ENCODE measurements around the gene SLC7A6OS.

Gene SLC7A6OS

DNA sequence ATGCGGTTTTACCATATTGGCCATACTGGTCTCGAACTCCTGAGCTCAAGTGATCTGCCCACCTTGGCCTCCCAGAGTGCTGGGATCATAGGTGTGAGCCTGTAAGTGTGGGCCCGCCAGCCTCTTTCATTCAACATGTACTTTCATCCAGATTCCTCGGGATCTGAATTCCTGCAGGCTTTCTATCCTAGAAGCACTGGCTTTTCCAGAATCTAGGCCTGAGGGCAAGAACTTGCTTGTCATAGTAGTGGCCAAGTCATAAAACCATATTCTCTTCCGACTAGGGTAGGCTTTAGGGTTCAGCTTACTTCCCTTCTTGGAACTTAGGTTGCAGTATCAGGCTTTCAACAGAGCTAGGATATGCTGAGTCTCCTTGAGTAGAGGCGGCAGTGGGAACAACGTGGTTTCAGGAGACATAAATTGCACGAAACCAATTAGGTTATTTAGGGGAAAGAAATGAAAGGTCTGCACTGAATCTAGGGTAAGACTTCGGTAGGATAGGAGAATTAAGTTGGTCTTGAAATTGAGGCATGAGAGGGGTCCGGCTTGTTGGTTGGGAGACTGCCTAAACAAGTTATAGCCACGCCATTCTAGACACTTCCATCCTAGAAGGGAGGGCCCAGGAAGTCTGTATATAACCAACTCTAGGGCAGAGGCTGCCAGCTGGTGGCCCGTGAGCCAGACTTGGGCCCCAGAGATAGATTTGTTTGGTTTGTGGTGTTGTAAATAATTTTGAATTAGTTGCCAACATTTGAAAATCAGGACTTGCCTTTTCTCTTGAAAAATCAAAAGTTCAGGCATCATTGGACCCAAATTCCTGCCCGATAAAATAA, 30.8 kb downstream of the SLC7A6OS start:
- no peak for DNase-seq (ENCODE audit: low spot score)

DNA sequence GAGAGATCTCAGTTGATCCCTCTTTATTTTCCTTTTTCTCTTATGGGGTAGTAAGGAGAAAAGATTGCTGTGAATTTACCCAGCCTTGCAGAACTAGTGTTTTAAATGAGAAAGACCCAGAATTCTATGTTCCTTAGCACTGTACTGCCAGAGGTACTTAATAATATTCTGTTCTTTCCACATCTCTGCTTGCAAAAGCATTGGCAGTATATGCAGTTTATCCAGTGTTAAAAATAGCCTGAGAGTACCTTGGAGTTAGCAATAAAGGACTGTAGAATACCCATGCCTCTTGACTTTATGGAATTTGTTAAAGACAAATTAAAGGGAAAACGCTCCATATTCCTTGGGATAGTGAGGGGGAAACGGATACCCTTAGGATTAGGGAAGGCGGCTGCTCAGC, 34.5 kb downstream of the SLC7A6OS start:
- no peak for DNase-seq (ENCODE audit: low spot score)

GRCh38 chr16:68275611-68276191, 35.0 kb downstream of the SLC7A6OS start:
- DNase-seq (ENCODE audit: low spot score): no peak

- no peak for DNase-seq (ENCODE audit: low spot score)
Observed at GRCh38 chr16:68274441-68274840, 36.3 kb downstream of the SLC7A6OS start.

- DNase-seq (ENCODE audit: low spot score): no peak
Observed at GRCh38 chr16:68273896-68274295, 36.9 kb downstream of the SLC7A6OS start.

GRCh38 chr16:68273459-68273858, 37.3 kb downstream of the SLC7A6OS start:
- no peak for DNase-seq (ENCODE audit: low spot score)

- no peak for DNase-seq (ENCODE audit: low spot score)
Observed at GRCh38 chr16:68272507-68273209, 38.1 kb downstream of the SLC7A6OS start.

GRCh38 chr16:68270353-68270752, 40.4 kb downstream of the SLC7A6OS start:
- no peak for DNase-seq (ENCODE audit: low spot score)

DNA sequence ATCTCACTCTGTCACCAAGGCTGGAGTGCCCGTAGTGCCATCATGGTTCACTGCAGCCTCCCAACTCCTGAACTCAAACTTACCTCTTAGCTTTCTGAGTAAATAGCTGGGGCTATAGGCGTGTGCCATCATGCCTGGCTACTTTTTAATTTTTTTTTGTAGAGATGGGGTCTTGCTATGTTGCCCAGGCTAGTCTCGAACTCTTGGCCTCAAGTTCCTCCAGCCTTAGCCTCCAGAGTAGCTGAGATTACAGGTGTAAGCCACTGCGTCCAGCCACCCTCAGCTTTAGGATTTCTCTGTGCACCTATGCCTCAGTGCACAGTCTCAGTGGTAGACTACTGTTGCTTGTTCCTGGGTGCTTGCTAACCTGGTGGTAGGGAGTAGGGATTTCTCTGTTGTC, 41.0 kb downstream of the SLC7A6OS start:
- no peak for DNase-seq (ENCODE audit: low spot score)

DNA sequence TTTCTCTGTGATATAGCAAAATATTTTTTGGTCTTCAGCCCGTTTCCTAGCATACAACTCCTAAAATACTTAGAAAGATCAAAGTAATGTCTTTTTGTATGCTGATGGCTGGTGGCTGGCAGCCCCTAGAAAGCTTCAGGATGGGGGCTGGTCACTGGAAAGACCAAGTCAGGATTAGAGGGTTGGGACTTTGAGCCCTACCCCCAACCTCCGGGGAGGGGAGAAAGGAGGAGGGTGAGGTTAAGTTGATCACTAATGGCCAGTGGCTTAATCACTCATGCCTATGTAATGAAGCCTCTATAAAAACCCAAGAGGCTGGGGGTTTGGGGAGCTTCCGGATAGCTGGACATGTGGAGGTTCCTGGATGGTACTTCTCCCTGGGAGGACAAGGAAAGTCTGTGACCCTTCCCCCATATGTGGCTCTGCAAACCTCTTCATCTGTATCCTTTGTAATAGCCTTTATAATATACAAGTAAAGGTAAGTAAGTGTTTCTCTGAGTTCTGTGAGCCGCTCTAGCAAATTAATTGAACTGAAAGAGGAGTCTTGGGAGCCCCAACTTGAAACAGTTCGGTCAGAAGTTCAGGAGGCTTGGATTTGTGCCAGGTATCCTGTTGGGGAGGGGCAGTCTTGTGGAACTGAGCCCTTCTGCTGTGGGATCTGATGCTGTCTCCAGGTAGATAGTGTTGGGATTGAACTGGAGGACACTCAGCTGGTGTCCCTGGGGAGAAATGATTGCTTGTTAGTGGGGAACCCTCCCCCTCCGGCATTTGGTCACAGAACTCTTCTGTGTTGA, 42.9 kb downstream of the SLC7A6OS start:
- DNase-seq (ENCODE audit: low spot score): no peak

- peak; percentile 47 for DNase-seq (ENCODE audit: low spot score)
Observed at GRCh38 chr16:68265078-68265920, 45.4 kb downstream of the SLC7A6OS start.

- peak; percentile 92 for DNase-seq (ENCODE audit: low spot score)
Observed at GRCh38 chr16:68264128-68265077, 46.3 kb downstream of the SLC7A6OS start, which contains the start of gene SLC7A6. Gene SLC7A6, plus strand, starts transcription at chr16:68264526. Its CDS starts 10,201 bp downstream, at chr16:68274727.

DNA sequence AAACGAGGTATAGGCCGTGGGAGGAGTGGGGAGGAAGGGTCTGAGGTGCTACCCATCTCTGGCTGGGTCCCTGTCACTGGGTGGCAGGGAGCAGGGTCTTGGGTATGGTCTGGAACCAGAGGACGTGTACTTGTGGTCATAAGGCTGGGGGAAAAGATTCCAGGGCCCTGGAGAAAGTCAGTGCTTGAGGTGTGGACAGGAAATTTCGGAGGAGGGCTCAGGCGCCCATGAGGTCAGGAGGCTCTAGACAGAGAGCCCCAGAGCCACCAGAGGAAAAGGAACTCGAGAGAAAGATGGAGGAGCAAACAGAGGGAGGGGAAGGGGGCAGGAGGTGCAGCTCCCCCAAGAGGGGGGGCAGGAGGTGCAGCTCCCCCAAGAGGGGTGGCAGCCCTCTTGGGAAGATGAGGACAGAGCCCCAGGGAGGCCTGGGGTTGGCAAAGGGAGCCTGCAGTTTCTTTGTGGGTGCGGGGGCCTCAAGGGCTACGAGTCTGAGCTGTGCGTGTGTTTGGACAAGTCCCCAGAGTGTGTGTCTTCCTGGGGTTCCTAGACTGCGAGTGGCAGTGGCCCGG, 47.1 kb downstream of the SLC7A6OS start:
- DNase-seq (ENCODE audit: low spot score): peak; percentile 40

DNA sequence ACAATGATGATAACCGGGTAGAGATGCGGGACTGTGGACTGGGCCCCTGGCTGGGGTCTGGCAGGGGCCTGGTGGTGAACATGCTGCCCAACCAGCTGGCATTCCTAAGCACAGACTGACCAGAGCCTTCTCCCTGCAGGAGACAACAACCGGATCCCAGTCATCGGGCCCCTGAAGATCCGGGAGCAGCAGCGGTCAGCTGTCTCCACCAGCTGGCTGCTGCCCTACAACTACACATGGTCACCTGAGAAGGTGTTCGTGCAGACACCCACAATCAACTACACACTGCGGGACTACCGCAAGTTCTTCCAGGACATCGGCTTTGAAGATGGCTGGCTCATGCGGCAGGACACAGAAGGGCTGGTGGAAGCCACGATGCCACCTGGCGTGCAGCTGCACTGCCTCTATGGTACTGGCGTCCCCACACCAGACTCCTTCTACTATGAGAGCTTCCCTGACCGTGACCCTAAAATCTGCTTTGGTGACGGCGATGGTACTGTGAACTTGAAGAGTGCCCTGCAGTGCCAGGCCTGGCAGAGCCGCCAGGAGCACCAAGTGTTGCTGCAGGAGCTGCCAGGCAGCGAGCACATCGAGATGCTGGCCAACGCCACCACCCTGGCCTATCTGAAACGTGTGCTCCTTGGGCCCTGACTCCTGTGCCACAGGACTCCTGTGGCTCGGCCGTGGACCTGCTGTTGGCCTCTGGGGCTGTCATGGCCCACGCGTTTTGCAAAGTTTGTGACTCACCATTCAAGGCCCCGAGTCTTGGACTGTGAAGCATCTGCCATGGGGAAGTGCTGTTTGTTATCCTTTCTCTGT, 51.5 kb downstream of the SLC7A6OS start:
- no peak for DNase-seq (ENCODE audit: low spot score)

GRCh38 chr16:68257906-68258800, 52.6 kb downstream of the SLC7A6OS start:
- DNase-seq (ENCODE audit: low spot score): peak; percentile 56

GRCh38 chr16:68257251-68257905, 53.4 kb downstream of the SLC7A6OS start:
- no peak for DNase-seq (ENCODE audit: low spot score)

DNA sequence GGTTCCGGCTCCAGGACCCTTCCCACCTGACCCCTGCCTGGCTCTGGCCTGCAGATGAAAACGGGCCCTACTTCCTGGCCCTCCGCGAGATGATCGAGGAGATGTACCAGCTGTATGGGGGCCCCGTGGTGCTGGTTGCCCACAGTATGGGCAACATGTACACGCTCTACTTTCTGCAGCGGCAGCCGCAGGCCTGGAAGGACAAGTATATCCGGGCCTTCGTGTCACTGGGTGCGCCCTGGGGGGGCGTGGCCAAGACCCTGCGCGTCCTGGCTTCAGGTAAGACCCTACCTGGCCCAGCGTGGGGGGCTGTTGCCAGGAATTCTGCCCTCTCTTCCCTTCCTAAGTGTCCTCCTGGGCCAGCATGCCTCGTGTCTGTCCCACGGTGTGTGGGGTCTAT, 55.0 kb downstream of the SLC7A6OS start:
- DNase-seq (ENCODE audit: low spot score): no peak
